Activated naive CD4-positive, alpha-beta T cell treated with anti-CD3 and anti-CD28 coated beads, Interleukin-2, amount 50 U/mL, for 16 hours (primary cell): ENCODE measurements around the gene BCL2L12.

Experiments used
- DNase-seq: peaks from one replicate; pipeline ENCODE4 v3.0.0-alpha.2; 2020

Gene BCL2L12

DNA sequence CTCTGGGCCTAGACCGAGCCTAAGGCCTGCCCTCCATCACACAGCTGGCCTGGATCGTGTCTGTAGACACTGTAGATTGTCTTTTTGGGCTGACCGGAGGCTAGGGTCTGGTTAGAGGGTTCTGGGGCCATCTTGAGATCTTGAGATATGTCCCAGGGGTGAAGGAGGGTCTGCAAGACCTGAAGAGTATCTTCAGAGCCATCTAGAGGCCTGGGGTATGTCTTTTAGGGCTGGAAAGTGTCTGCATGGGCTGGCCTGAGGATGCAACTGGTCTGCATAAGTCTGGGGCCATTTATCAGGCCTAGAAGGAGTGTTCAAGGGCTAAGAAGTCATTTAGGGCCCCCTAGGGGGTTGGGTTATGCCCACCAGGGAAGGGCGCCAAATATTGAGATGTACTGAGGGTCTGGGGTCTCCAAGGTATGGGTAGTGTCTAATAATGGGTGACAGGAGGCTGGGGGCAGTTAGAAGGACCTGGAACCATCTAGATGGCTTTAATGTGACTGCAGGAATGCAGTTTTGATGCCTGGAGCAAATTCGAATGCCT lies 23.2 kb upstream of the BCL2L12 start:
- DNase-seq: no peak

- DNase-seq: no peak
These were observed 22.3 kb upstream of the BCL2L12 start for GRCh38 chr19:49643466-49643865.

DNA sequence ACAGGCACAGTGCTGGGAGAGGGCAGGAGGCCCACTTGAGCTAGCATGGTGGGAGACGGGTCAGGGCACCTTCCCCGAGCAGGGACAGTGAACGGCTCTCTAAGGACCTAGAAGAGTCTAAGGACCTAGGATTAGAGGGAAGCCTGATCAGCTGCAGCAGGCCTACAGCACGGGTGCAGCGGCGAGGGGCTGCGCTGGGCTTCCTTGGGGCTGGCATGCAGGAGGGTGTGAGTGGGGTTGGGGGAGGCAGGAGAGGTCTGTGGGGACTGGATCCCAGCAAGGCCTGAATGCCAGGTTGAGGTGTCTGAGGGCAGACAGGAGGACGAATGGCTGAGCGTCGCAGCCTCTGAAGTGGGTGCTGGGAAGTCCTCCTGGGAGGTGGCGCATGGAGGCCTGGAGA lies 20.1 kb upstream of the BCL2L12 start:
- no peak for DNase-seq

GRCh38 chr19:49645995-49646394 lies 19.7 kb upstream of the BCL2L12 start:
- DNase-seq: no peak

GRCh38 chr19:49646586-49646985 lies 19.1 kb upstream of the BCL2L12 start:
- DNase-seq: no peak

- no peak for DNase-seq
These were observed 14.5 kb upstream of the BCL2L12 start for GRCh38 chr19:49651029-49651819.

DNA sequence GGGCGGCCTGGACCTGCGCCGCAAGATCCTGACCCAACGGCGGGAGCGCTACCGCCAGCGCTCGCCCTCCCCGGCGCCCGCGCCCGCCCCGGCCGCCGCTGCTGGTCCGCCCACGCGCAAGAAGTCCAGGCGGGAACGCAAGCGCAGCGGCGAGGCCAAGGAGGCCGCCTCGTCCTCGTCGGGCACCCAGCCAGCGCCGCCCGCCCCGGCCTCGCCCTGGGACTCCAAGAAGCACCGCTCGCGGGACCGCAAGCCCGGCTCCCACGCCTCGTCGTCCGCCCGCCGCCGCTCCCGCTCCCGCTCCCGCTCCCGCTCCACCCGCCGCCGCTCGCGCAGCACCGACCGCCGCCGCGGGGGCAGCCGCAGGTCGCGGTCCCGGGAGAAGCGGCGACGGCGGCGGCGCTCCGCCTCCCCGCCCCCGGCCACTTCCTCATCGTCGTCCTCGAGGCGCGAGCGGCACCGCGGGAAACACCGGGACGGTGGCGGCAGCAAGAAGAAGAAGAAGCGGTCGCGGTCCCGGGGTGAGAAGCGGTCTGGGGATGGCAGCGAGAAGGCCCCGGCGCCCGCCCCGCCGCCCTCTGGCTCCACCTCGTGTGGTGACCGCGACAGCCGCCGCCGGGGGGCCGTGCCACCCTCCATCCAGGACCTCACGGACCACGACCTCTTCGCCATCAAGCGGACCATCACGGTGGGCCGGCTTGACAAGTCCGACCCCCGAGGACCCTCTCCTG lies 13.7 kb upstream of the BCL2L12 start:
- no peak for DNase-seq

GRCh38 chr19:49652551-49653465 lies 12.9 kb upstream of the BCL2L12 start:
- no peak for DNase-seq

- no peak for DNase-seq
These were observed 12.3 kb upstream of the BCL2L12 start for GRCh38 chr19:49653466-49653806.

GRCh38 chr19:49654581-49654980 lies 11.2 kb upstream of the BCL2L12 start:
- no peak for DNase-seq

GRCh38 chr19:49655570-49656455 lies 9.9 kb upstream of the BCL2L12 start:
- DNase-seq: no peak

DNA sequence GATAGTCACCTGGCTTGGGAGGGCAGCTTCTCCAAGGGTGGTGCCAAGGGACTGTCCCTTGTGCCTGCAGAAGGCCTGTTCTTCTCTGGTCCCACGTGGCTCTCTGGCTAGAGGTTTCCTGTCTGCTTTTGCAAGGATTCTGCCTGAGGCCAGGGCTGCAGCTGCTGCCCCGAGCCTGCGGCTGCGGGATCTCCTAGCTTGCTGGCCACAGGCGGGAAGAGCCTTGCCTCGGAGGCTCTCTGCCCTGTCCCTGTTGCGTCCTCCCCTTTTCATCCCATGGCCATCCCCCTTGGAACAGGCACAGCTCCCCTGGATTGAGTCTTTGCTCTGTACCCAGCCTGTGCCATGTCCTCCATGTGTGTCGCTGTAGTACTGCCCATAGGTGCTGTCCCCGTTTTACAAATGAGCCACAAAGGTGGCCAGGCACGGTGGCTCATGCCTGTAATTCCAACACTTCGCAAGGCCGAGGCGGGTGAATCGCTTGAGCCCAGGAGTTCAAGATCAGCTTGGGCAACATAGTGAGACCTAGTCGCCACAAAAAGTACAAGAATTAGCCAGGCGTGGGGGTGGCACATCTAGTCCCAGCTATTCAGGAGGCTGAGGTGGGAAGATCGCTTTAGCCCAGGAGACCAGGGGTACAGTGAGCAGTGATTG lies 9.2 kb upstream of the BCL2L12 start:
- DNase-seq: no peak

DNA sequence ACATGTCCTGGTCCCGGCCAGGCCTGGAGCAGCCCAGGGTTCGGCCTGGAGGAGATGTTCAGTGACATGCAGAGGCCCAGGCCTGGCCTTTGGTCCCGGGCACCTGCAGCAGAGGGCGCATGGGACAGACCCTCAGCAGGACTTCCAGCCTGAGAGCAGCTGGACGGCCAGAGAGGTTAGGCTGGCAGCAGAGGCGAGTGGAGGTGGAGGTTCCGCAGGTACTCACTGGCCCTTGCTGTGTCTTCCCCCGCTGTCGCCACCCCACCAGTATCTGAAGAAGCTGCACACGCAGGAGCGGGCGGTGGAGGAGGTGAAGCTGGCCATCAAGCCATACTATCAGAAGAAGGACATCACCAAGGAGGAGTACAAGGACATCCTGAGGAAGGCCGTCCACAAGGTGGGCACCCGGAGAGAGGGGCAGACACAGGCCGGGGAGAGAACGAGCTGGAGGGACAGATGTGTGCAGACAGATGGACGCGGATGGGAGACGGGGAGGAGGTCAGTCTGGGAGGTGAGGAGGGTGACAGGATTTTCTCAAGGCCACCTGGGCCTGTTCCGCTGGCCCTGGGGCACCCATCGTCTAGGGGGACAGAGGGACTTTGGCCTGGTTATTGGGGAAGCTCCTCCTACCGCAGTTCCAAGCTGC lies 8.1 kb upstream of the BCL2L12 start:
- no peak for DNase-seq

GRCh38 chr19:49658139-49658517 lies 7.6 kb upstream of the BCL2L12 start:
- no peak for DNase-seq

DNA sequence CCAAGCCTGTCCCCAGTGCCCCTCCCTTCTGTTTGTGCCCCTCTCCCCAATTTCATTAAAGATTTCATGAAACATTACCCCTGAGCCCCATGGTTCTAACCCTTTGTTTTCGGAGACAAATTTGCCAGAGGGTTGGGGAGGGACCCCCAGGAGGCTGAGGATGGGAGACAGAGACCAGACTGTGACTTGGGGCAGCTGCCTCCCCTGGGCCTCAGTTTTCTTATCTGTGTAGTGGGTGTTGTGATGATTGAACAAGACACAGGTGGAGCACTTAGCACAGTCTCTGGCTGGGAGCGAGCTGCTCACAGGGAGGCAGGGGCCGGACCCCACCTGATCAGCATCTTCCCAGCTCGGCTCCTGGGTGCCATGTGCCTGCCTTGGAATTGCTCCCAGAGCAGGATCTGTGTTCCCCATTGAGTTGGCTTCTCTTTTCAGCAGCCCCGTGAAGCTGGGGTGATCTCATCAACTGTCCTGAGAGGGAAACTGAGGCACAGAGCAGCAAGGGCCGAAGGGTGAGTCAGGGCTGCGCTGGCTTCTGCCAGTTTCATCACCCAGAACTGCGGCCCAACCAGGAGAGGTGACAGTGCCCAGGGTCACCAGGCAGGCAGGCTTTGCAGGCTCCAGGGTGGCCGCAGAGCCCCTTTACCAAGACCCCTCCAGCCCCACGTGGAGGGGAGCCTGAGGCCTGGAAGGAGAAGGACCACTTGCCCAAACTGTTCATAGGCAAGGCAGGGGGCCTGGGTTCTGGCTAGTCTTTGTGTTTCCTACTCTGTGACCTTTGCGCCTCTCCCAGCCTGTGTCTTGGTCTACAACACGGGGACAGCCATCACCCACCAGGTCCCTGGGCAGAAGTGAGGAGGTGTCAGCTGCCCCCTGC lies 6.9 kb upstream of the BCL2L12 start:
- no peak for DNase-seq

- no peak for DNase-seq
These were observed 5.3 kb upstream of the BCL2L12 start for GRCh38 chr19:49660338-49660961.

DNA sequence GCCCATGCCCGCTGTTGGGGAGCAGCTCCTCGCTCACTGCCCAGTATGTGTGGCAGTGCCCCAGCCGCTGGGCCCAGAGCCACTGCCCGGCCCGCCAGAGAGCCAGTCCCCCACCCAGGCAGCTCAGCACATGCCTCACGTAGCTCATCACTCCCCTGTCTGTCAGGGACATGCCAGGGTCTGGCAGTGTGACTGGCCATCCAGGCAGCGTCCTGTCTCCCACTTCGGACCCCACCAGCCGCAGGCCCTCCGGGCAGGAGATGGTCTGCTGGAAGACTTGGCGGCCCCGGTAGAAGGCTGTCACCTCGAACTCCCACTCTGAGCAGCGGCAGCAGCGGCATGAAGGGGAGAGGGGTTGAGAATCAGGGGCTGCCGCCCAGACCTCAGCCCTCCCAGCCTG lies 3.7 kb upstream of the BCL2L12 start:
- no peak for DNase-seq

GRCh38 chr19:49663224-49663623 lies 2.5 kb upstream of the BCL2L12 start:
- DNase-seq: no peak
